Measurements from ENCODE around the gene DNAJB5. TPM values are rescaled to one million over a fixed set of nuclear protein-coding genes. Genes with fewer than 3 reads are reported as not detected.

Gene DNAJB5
- total and polyA plus RNA-seq, 2 donors (not counting 1 experiment from before 2014, with no cell fraction given): 8.1 to 9.9 TPM

DNA sequence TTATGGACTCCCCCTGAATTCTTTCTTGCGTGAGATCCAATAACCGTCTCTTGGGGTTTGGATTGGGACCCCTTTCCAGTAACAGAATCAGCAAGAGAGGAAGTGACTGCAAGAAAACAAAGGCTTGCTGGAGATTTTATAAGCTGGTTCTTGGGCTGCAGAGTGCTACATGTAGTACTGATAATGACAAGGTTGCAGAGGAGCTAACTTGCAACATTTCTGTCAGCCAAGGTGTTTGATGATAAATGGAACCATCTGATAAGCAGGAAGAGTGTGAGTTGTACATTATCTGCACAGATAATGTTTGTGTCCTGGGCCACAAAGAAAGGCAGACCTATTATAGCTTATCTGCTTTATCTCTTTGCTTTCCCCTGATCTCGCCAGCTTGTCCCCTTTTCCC, 37.1 kb downstream of the DNAJB5 start:
- no peaks in the 10 kb centered on the region for H3K27me3 ChIP-seq (ENCODE audit: control insufficient read depth, insufficient read depth, low read length)
- no peaks in the 10 kb centered on the region for H3K79me2 ChIP-seq (ENCODE audit: control insufficient read depth, insufficient read depth, low read length)
- H3K9ac ChIP-seq (ENCODE audit: insufficient read depth, low read length): no peak overlapping the region
- no peak for DNase-seq (ENCODE audit: low read depth in 2 of 2)
- H3K4me2 ChIP-seq (ENCODE audit: extremely low read depth, insufficient read depth, low read length): no peak overlapping the region
- H2AFZ ChIP-seq (ENCODE audit: low read length): no peak overlapping the region
- no peak overlapping the region for H3K4me3 ChIP-seq (replicated peaks in 1 of 4; ENCODE audit: control extremely low read depth in 1 of 4, insufficient read depth in 1 of 4, low read depth in 3 of 4, low read length in 4 of 4)
- no peaks in the 10 kb centered on the region for H4K20me1 ChIP-seq (ENCODE audit: control insufficient read depth, extremely low read depth, insufficient read depth, low read length)
- peaks cover 2% of the 10 kb centered on the region for H3K4me1 ChIP-seq (ENCODE audit: control insufficient read depth, extremely low read depth, insufficient read depth, low read length)
- no peaks in the 10 kb centered on the region for H3K36me3 ChIP-seq (ENCODE audit: control insufficient read depth, insufficient read depth, low read length)
- no peaks in the 10 kb centered on the region for H3K9me3 ChIP-seq (ENCODE audit: control insufficient read depth, insufficient read depth, low read depth, low read length)
- H3K27ac ChIP-seq (ENCODE audit: insufficient read depth, low read length): no peak overlapping the region
- no peak for TF ChIP-seq EZH2 (IDR thresholded peaks at IDR 0.05; ENCODE audit: low read length, missing control alignments)
- TF ChIP-seq, protein P1, sequence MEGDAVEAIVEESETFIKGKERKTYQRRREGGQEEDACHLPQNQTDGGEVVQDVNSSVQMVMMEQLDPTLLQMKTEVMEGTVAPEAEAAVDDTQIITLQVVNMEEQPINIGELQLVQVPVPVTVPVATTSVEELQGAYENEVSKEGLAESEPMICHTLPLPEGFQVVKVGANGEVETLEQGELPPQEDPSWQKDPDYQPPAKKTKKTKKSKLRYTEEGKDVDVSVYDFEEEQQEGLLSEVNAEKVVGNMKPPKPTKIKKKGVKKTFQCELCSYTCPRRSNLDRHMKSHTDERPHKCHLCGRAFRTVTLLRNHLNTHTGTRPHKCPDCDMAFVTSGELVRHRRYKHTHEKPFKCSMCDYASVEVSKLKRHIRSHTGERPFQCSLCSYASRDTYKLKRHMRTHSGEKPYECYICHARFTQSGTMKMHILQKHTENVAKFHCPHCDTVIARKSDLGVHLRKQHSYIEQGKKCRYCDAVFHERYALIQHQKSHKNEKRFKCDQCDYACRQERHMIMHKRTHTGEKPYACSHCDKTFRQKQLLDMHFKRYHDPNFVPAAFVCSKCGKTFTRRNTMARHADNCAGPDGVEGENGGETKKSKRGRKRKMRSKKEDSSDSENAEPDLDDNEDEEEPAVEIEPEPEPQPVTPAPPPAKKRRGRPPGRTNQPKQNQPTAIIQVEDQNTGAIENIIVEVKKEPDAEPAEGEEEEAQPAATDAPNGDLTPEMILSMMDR (conservative IDR thresholded peaks at IDR 0.05 in 1 of 2, IDR thresholded peaks at IDR 0.05 in 1 of 2; ENCODE audit: low read depth in 1 of 2, low read length in 2 of 2): no peak

DNA sequence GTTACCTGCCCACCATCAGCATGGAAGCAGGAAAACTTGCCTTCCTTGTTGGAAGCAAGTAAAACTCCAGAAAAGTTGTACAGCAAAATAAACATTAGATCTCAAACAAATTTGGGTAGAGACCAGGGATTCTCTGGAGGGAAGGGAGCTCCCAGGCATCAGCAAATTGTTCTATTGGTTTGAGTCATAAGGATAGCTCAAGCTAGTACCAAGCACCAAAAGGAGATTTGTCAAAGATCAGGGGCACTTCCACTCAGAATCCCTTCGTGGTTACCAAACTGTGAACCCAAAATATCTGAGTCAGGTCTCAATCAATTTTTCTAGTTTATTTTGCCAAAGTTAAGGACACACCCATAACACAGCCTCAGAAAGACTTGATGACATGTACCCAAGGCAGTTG, 37.8 kb downstream of the DNAJB5 start:
- Histone ChIP-seq H3K9me3 (ENCODE audit: control insufficient read depth, insufficient read depth, low read depth, low read length) (no peaks in the 10 kb centered on the region), H4K20me1 (ENCODE audit: control insufficient read depth, extremely low read depth, insufficient read depth, low read length) (no peaks in the 10 kb centered on the region), H3K27me3 (ENCODE audit: control insufficient read depth, insufficient read depth, low read length) (no peaks in the 10 kb centered on the region), H3K79me2 (ENCODE audit: control insufficient read depth, insufficient read depth, low read length) (no peaks in the 10 kb centered on the region), H3K36me3 (ENCODE audit: control insufficient read depth, insufficient read depth, low read length) (no peaks in the 10 kb centered on the region), H3K4me1 (ENCODE audit: control insufficient read depth, extremely low read depth, insufficient read depth, low read length) (peaks cover 2% of the 10 kb centered on the region), H3K9ac (ENCODE audit: insufficient read depth, low read length) (no peak overlapping the region), H3K27ac (ENCODE audit: insufficient read depth, low read length) (no peak overlapping the region), H2AFZ (ENCODE audit: low read length) (no peak overlapping the region), H3K4me2 (ENCODE audit: extremely low read depth, insufficient read depth, low read length) (no peak overlapping the region), H3K4me3 (replicated peaks in 1 of 4; ENCODE audit: control extremely low read depth in 1 of 4, insufficient read depth in 1 of 4, low read depth in 3 of 4, low read length in 4 of 4) (no peak overlapping the region)
- TF ChIP-seq, protein P1 (conservative IDR thresholded peaks at IDR 0.05 in 1 of 2, IDR thresholded peaks at IDR 0.05 in 1 of 2; ENCODE audit: low read depth in 1 of 2, low read length in 2 of 2): no peak
- no peak for TF ChIP-seq EZH2 (IDR thresholded peaks at IDR 0.05; ENCODE audit: low read length, missing control alignments)
- DNase-seq (ENCODE audit: low read depth in 2 of 2): no peak

DNA sequence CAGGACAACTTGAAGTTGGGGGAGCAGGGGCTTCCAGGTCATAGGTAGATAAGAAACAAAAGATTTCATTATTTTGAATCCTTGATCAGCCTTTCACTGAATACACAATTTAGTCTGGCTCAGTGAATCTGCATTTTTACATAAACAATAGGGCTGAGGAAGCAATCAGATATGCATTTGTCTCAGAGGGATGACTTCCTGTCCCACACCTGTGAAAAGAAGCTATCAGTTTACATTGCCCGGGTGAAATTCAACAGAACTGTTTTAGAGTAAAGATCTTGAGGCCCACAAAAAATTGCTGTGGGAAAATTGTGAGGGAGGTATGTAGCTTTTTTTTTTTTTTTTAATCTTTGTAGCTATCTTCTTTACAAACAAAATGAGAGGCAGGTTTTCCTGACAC, 38.3 kb downstream of the DNAJB5 start:
- H2AFZ ChIP-seq (ENCODE audit: low read length): no peak overlapping the region
- H3K4me2 ChIP-seq (ENCODE audit: extremely low read depth, insufficient read depth, low read length): no peak overlapping the region
- DNase-seq (ENCODE audit: low read depth in 2 of 2): no peak
- no peaks in the 10 kb centered on the region for H3K9me3 ChIP-seq (ENCODE audit: control insufficient read depth, insufficient read depth, low read depth, low read length)
- no peaks in the 10 kb centered on the region for H3K27me3 ChIP-seq (ENCODE audit: control insufficient read depth, insufficient read depth, low read length)
- H3K79me2 ChIP-seq (ENCODE audit: control insufficient read depth, insufficient read depth, low read length): no peaks in the 10 kb centered on the region
- H3K4me1 ChIP-seq (ENCODE audit: control insufficient read depth, extremely low read depth, insufficient read depth, low read length): peaks cover 2% of the 10 kb centered on the region
- H3K9ac ChIP-seq (ENCODE audit: insufficient read depth, low read length): no peak overlapping the region
- H3K36me3 ChIP-seq (ENCODE audit: control insufficient read depth, insufficient read depth, low read length): no peaks in the 10 kb centered on the region
- H3K27ac ChIP-seq (ENCODE audit: insufficient read depth, low read length): no peak overlapping the region
- no peaks in the 10 kb centered on the region for H4K20me1 ChIP-seq (ENCODE audit: control insufficient read depth, extremely low read depth, insufficient read depth, low read length)
- no peak overlapping the region for H3K4me3 ChIP-seq (replicated peaks in 1 of 4; ENCODE audit: control extremely low read depth in 1 of 4, insufficient read depth in 1 of 4, low read depth in 3 of 4, low read length in 4 of 4)
- TF ChIP-seq EZH2 (IDR thresholded peaks at IDR 0.05; ENCODE audit: low read length, missing control alignments): no peak
- TF ChIP-seq, protein P1 (conservative IDR thresholded peaks at IDR 0.05 in 1 of 2, IDR thresholded peaks at IDR 0.05 in 1 of 2; ENCODE audit: low read depth in 1 of 2, low read length in 2 of 2): no peak

Measured in fibroblast of lung (primary cell).